ENCODE measurements around the gene LCE1C.

Gene LCE1C

GRCh38 chr1:152806576-152806975, at the start of gene LCE1C:
Gene LCE1C (minus strand): TSS chr1:152806651. CDS start chr1:152805478, 1,173 bp downstream.
- no peak for DNase-seq

- no peak for DNase-seq
These were observed 49.2 kb upstream of the LCE1C start for GRCh38 chr1:152855661-152856060.

DNA sequence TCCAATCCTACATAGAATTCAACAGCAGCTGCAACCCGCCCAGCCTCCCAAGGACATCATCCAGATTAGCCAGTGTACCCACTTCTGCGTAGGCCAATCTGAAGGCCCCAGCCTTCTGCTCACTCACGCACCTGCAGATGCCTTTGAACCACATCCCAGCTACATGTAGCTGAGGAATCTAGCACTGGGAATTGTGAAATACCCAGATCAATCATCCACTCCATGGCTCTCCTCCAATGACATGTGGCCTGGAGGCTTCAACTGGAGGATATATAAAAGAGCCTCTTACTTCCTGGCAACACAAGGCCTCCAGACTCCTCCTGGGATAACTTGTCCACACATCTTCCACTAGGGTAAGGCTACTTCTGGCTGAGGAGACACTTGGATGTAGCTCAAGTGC, 36.1 kb upstream of the LCE1C start, which contains the start of gene LCE6A:
TSS of gene LCE6A (plus strand) at position 301 of the 400 bp plus-strand sequence. CDS start 665 bp downstream, outside the sequence.
- no peak for DNase-seq

DNA sequence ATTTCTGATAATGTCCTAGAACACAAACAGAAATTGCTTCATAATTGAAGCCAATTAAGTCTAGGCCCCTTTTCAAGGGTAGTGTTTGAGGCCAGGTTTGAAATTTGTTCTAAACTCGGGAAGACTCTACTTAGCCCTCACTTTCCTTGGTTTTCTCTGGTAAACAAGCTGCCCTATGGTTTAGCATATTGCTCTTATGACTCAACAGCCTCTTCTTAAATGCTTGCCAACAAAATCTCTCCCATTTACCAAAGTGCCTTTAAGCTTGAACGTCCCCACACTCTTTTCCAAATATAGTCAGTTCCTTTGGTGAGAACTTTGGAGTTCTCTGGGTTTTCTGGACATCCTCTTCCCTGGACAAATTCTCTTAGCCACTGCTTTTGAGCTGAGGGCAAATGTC, 30.4 kb upstream of the LCE1C start:
- DNase-seq = no peak

GRCh38 chr1:152827173-152827572, 20.7 kb upstream of the LCE1C start, which contains the start of gene LCE1A:
Gene LCE1A (plus strand): TSS chr1:152827473. CDS start chr1:152827473, 0 bp downstream.
- DNase-seq = no peak

DNA sequence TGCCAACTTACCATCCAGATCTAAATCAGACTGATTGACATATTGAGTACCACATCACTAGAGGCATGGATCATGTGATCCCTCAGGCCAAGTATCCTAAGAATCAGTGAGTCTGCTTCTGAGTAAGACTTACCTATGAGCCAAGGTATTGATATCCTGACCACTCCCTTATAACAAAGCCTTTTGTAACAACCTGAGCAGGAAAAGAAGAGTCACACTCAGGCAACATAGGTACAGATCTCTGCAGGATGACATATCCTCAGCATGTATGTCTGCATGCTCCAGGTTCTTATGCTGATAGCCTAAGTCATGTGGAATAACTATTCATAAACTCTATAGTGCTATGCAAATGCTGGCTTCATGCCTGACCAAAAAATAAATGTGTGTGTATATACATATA, 18.5 kb upstream of the LCE1C start:
- DNase-seq = no peak

GRCh38 chr1:152823294-152823693, 16.8 kb upstream of the LCE1C start:
- no peak for DNase-seq

DNA sequence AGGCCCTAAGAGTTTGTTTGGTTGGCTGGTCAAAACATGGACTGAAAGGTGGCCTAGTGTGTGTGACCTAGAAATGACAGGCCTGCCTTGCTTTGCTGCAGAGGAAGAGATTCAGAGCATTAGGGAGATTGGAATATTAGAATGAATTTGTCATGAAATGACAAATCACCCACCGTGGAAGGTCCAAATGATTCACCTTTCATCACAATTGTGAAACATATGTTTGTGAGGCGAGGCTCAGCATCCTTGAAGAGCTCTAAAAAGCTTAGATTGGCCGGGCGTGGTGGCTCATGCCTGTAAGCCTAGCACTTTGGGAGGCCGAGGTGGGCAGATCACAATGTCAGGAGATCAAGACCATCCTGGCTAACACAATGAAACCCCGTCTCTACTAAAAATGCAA, 10.9 kb upstream of the LCE1C start:
- no peak for DNase-seq

DNA sequence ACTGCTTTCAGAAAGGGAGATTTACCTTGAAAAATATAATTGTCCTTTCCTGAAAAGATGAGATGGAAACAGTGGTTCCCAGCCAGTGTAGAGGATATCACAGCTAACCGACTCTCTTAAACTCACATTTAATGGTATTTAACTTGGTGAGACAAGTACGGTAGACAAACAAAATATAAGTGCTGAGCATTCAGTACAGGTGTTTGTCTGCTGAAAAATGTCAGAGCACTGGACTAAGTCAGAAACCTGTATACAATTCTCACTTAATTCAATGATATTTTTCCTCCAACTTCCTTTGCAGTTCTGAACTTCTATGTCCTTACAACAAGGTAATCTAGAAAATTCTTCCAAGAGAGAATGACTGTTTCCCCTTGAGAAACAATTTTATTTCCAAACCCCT, 5.2 kb upstream of the LCE1C start, which contains the start of gene LCE1B:
TSS of gene LCE1B (plus strand) at position 301 of the 400 bp plus-strand sequence. CDS start 476 bp downstream, outside the sequence.
- DNase-seq = no peak

DNA sequence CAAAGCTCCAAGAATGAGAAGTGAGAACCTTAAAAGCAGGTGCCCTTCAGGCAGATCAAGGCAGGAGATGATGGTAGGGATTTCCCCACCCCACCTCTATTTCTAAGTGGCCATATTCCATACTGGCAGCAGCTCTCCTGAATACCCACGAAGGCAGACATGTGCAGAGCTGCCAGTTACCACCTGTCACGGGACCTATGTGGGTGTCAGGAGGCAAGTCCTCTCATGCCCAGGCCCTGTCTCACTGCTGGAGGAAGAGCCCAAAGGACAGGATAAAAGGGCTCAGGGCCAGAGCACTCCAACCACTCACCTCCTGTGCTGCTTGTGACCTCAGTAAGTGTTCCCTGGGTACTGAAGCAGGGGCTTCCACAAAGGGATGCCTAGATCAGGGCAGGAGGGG, 4.6 kb upstream of the LCE1C start:
- no peak for DNase-seq

- no peak for DNase-seq
These were observed 5.1 kb downstream of the LCE1C start for GRCh38 chr1:152801333-152801732.

GRCh38 chr1:152796421-152796820, 10.0 kb downstream of the LCE1C start, which contains the start of gene LCE1D:
Gene LCE1D (plus strand): TSS chr1:152796721. CDS start chr1:152797795, 1,074 bp downstream.
- DNase-seq = no peak

DNA sequence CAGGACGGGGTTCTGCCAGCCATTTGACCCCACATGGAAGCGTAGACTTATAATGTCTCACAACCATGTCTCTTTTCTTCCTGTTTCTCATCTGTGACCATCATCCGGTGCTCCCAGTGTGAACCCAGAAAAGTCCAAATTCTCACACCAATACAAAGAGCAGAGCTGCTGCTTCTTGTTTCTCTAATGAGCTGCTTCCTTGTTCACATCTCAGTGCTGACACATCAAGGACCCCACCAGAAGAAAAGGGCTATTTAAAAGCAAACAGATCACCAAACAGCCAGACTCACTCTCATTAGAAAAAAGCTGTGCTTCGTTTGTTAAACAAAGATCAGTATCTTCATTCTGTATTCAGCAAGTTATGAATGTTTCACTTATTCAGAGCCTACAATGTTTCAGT, 10.8 kb downstream of the LCE1C start:
- no peak for DNase-seq

GRCh38 chr1:152786077-152786476, 20.4 kb downstream of the LCE1C start, which contains the start of gene LCE1E:
Gene LCE1E (plus strand): TSS chr1:152786257. CDS start chr1:152787300, 1,043 bp downstream.
- no peak for DNase-seq

DNA sequence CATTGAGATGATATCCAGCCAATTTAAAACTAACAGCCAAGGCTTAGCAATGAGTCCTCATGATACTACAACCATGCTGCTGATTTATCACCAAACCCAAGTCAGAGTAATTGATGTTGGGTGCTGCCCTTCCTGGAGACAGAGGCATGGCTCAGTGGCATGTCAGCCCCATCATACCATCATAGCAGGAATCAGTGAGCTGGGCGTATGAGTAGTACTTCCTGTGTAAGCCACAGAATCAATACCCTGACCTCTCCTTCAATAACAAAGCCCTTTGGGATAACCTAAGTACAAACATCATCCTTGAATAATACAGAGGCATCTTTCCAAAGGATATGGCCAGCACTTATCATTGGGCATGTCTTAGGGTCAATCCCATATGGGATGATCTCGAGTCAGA, 23.4 kb downstream of the LCE1C start:
- DNase-seq = no peak

GRCh38 chr1:152777510-152778137, 28.8 kb downstream of the LCE1C start:
- no peak for DNase-seq

DNA sequence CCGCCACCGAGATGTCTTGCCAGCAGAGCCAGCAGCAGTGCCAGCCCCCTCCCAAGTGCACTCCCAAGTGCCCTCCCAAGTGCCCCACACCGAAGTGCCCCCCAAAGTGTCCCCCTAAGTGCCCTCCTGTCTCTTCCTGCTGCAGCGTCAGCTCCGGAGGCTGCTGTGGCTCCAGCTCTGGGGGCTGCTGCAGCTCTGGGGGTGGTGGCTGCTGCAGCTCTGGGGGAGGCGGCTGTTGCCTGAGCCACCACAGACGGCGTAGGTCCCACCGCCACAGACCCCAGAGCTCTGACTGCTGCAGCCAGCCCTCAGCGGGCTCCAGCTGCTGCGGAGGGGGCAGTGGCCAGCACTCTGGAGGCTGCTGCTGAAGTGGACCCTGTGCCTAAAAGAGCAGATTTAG, 30.1 kb downstream of the LCE1C start:
- DNase-seq = no peak

DNA sequence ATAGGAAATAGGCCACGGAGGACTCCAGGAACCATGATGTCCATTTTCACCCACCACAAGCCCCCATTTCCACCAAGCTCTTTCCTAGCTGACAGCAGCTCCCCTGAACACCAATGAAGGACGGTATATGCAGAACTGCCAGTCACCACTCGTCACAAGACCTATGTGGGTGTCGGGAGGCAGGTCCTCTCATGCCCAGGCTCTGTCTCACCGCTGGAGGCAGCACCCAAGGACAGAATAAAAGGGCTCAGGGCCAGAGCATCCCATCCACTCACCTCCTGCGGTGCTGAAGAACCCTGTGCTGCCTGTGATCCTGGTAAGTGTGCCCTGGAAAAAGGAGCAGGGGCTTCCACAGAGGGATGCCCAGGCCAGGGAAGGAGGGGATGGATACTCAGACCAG, 31.6 kb downstream of the LCE1C start, which contains the start of gene LCE1F:
TSS of gene LCE1F (plus strand) at position 266 of the 400 bp plus-strand sequence. CDS start 1,232 bp downstream, outside the sequence.
- no peak for DNase-seq

DNA sequence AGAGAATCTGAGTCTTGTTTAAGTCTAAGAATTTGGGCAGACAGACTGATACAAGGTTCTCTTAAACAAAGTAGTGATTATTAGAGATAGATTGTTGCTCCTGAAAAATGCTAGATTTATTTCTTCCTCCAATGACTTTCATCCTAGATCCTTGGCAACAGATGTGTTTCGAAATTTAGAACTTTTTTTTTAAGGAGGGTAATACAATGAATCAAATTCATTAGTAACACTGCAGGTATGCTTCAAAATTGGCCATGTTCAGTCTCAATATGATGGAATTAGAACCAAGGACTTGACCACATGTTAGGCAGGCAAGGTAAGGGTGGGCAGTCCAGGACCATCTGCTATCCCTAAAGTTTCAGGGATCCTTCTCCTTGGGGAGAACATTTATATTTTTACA, 36.0 kb downstream of the LCE1C start:
- no peak for DNase-seq

DNA sequence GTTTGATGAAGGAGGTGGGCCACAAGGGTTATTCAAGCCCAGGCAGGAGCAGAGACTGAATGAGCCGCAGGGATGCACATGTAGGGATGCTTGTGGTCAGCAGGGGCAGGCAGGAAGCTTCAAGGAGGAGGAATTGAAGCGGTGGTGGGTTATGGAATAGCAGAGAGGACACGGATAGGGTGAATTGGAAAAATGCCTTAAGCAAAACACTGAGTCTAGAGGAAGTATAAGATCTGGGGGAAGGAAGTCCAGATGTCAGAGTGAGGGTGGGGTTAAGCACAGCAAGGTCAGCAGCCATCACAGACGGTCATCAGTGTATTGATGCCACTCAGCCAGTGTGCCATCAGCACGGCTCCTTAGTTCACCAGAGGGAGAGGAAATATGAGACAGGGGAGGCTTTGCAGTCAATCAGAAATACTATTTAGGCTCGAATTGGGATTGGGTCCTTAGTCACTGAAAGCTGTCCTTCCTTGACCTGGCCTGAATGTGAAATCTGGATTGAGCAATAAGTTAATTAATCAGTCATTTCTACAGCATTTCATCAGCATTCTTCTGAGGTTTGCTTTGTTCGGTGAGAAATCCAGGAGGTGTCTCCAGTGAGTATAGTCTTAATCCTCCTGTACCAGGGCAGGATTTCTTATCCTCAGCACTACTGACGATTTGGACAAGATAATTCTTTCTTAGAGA, 37.5 kb downstream of the LCE1C start:
- no peak for DNase-seq

GRCh38 chr1:152761609-152762213, 44.7 kb downstream of the LCE1C start:
- DNase-seq = no peak

DNA sequence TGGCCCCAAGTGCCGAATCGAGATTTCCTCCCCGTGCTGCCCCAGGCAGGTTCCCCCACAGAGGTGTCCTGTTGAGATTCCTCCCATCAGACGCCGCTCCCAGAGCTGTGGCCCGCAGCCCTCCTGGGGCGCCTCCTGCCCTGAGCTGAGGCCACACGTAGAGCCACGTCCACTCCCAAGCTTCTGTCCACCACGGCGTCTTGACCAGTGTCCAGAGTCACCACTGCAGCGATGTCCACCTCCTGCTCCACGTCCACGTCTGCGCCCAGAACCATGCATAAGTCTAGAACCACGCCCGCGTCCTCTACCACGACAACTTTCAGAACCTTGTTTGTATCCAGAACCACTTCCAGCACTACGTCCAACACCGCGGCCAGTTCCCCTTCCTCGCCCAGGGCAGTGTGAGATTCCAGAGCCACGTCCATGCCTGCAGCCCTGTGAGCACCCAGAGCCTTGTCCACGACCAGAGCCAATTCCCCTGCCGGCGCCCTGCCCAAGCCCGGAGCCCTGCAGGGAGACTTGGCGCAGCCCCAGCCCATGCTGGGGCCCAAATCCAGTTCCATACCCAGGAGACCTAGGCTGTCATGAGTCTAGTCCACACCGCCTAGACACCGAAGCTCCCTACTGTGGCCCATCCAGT, 45.8 kb downstream of the LCE1C start:
- DNase-seq = no peak
